ENCODE data around the gene CYP27C1.

Gene CYP27C1, protein sequence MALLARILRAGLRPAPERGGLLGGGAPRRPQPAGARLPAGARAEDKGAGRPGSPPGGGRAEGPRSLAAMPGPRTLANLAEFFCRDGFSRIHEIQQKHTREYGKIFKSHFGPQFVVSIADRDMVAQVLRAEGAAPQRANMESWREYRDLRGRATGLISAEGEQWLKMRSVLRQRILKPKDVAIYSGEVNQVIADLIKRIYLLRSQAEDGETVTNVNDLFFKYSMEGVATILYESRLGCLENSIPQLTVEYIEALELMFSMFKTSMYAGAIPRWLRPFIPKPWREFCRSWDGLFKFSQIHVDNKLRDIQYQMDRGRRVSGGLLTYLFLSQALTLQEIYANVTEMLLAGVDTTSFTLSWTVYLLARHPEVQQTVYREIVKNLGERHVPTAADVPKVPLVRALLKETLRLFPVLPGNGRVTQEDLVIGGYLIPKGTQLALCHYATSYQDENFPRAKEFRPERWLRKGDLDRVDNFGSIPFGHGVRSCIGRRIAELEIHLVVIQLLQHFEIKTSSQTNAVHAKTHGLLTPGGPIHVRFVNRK

DNA sequence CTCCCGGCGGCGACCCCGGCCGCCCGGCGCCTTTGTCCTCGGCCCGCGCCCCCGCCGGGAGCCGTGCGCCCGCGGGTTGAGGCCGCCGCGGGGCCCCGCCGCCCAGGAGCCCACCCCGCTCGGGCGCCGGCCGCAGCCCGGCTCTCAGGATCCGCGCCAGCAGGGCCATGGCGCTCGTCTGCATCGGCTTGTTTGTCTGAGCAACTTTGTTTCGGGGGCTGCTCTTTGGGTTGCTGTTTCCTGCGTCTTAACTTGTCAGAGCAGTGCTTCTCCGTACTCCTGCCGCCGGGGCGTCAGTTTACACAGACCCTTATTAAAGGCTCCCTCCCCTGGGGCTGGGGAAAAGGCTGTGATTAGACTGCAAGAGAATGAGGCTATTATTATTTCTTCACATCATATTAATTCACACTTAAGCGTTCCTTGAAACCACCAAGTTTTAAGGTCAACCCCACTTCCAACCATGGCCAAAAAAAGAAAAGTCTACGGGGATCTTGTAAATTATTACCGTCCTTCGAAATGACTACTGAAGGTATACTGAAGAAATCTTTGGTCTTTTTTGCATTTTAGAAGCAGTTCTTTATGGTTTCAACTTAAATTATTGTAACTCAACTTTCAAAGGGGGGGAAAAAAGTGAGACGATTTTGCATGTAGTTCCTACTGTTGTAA lies at the start of gene CYP27C1:
Gene CYP27C1 (minus strand): TSS at position 198 of the 666 bp plus-strand sequence. CDS start 29 bp downstream, at position 169.
- TF ChIP-seq, protein P1, sequence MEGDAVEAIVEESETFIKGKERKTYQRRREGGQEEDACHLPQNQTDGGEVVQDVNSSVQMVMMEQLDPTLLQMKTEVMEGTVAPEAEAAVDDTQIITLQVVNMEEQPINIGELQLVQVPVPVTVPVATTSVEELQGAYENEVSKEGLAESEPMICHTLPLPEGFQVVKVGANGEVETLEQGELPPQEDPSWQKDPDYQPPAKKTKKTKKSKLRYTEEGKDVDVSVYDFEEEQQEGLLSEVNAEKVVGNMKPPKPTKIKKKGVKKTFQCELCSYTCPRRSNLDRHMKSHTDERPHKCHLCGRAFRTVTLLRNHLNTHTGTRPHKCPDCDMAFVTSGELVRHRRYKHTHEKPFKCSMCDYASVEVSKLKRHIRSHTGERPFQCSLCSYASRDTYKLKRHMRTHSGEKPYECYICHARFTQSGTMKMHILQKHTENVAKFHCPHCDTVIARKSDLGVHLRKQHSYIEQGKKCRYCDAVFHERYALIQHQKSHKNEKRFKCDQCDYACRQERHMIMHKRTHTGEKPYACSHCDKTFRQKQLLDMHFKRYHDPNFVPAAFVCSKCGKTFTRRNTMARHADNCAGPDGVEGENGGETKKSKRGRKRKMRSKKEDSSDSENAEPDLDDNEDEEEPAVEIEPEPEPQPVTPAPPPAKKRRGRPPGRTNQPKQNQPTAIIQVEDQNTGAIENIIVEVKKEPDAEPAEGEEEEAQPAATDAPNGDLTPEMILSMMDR (IDR thresholded peaks at IDR 0.05) = no peak

DNA sequence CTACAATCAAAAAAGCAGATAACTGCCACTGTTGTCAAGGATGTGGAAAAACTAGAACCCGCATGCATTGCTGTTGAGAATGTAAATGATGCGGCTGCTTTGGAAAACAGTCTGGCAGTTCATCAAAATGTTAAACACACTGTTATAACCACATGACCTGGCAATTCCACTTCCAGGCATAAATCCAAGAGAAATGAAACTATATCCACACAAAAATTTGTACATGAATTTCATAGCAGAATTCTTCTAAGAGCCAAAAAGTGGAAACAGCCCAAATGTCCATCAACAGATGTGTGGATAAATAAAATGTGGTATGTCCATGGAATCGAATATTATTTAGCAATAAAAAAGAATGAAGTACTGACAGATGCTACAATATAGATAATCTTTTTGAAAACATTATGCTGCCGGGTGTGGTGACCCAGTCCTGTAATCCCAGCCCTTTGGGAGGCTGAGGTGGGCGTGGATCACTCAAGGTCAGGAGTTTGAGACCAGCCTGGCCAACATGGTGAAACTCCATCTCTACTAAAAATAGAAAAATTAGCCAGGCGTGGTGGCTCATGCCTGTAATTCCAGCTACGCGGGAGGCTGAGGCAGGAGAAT lies 41.8 kb upstream of the CYP27C1 start:
- TF ChIP-seq, protein P1 (IDR thresholded peaks at IDR 0.05) = no peak

DNA sequence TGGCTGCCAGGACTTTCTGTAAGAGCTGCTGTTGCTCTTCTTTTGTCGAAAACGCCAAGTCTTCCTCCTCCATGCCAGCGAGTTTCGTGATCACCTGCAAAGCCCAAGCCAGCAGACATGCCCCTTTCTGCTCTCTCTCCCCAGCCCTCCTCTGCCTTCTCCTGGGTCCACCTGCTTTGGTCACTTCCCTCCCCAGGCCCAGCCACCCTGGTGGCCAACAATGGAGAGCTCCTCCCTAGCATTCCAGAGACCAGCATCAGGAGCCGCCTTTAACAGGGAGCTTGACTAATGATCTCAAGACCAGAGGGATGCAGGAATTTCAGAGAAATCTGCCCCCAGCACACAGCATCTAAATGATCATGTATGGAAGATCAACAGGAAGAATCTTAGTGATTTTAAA lies 39.3 kb upstream of the CYP27C1 start:
- TF ChIP-seq, protein P1 (IDR thresholded peaks at IDR 0.05) = no peak

DNA sequence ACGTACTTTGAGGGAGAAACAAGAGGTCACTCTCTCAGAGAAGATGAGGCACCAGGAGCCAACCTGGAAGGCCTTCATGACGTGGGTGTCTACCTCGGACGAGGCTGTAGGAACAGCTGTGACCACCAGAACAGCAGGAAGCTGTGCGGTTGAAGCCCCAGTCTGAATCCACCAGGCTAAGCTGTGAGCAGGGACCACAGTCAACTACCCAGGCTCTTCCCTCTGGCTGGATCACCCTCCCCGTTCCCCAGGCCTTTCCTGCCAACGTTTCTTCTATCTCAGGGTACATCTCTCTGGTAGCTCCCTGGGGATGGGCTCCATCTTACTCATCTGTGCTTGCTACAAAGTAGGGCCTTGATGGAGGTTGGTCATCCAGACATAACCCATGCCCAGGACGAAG lies 36.8 kb upstream of the CYP27C1 start:
- TF ChIP-seq, protein P1 (IDR thresholded peaks at IDR 0.05) = no peak

DNA sequence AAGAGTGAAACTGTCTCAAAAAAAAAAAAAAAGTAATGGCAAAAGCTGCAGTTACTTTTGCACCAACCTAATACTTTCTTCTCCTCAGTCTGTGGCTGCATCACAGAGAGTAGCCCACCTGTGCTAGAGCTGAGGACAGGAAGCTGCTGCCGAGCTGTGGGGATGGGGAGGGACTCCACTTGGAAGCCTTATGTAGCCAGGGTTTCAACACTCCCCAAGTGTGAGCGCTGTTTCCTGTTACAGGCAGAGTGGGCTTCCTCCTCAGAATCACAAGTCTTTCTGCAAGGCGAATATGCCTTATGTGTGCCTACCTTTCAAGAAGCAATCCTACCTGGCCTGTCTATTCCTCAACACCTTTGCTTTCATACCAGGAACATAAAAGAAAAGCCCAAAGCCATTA lies 36.3 kb upstream of the CYP27C1 start:
- TF ChIP-seq, protein P1 (IDR thresholded peaks at IDR 0.05) = no peak

DNA sequence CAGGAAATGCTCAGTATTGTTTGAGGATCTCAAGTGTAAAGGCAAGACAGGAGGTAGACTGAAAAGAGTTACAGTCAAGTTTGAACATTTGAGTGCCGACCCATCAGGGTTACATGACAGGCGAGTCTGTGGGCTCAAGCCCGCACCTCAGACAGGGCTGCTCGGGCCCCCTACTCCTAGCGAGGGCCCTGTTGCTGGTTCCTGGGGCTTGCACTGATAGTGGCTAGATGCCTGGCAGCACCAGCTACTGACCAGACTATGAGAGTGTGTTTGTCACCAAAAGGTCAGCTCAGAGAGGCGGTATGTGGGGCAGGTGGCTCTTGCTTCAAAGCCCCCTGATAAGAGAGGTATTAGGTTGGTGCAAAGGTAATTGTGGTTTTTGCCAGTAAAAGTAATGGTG lies 35.6 kb upstream of the CYP27C1 start:
- TF ChIP-seq, protein P1 (IDR thresholded peaks at IDR 0.05) = no peak

DNA sequence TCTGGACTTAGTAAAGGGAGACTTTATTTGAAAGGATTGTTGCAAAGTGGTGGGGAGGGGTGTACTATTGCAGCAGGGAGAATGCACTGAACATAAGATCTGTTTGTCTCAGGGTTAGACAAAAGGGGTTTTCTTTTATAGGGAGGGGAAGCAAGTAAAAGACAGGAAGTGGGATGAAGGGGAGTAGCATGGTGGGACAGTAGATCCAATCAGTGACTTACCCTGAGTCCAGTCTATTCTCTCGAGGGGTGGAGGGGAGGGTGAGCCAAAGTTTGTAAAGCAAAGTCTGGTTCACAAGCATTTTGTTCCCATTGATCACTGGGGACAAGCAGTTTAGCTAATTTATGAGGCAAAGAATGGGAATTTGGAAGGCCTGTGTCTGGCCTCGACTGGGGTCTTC lies 35.0 kb upstream of the CYP27C1 start:
- TF ChIP-seq, protein P1 (IDR thresholded peaks at IDR 0.05) = no peak
